Transverse colon (tissue), 4 donors: ENCODE results near the gene NHERF2. TPM values are rescaled to one million over a fixed set of nuclear protein-coding genes. Genes with fewer than 3 reads are reported as not detected.

Experiments
- DNase-seq: peaks from one replicate; pipeline ENCODE4 v3.0.0-alpha.2; 2019
- H3K27ac ChIP-seq, 4 donors: fragments of 200-600 bp; sonication (generic); 2 replicates each; pipeline ENCODE4 v1.5.1; 2016 to 2018; ENCODE audit warnings: inconsistent platforms in 4 of 4
- H3K27me3 ChIP-seq: fragments of 200-600 bp; sonication (generic); 2 replicates; pipeline ENCODE4 v1.5.1; 2017; ENCODE audit warnings: inconsistent platforms
- H3K36me3 ChIP-seq, 4 donors: fragments of 200-600 bp; sonication (generic); 2 replicates each; pipeline ENCODE4 v1.5.1; 2017 to 2019; ENCODE audit warnings: inconsistent platforms in 4 of 4
- H3K4me1 ChIP-seq, 4 donors: fragments of 200-600 bp; sonication (generic); 2 replicates each; pipeline ENCODE4 v1.5.1; 2017 to 2020; ENCODE audit warnings: inconsistent platforms in 4 of 4
- H3K4me3 ChIP-seq, 4 donors: fragments of 200-600 bp; sonication (generic); 1 replicate in 1 of 4; 2 replicates in 3 of 4; pipeline versions ENCODE4 v1.5.1 to v1.6.1; 2017 to 2019; ENCODE audit warnings: inconsistent platforms in 4 of 4
- H3K9me3 ChIP-seq, 2 donors: fragments of 200-600 bp; sonication (generic); 2 replicates each; pipeline ENCODE4 v1.5.1; 2017 to 2019; ENCODE audit warnings: inconsistent platforms in 2 of 2
- CTCF ChIP-seq, 5 experiments: fragments of 200-600 bp in 3 of 5; fragments of 450-650 bp in 2 of 5; sonication (generic) in 3 of 5; IDR thresholded peaks; 1 replicate in 2 of 5; 2 replicates in 3 of 5; pipeline ENCODE4 v1.5.1; 2016 to 2017; ENCODE audit warnings: antibody characterized with exemption in 5 of 5, inconsistent platforms in 3 of 5, mild to moderate bottlenecking in 2 of 5, moderate library complexity in 1 of 5
- EP300 ChIP-seq: sonication (generic); formaldehyde crosslinking; IDR thresholded peaks from one replicate; pipeline ENCODE4 v1.6.1; 2017; ENCODE audit warnings: antibody characterized with exemption, low read depth
- POLR2A ChIP-seq: fragments of 450-650 bp; IDR thresholded peaks from one replicate; pipeline ENCODE4 v1.6.1; 2016; ENCODE audit warnings: antibody characterized with exemption, mild to moderate bottlenecking, moderate library complexity
- POLR2AphosphoS5 ChIP-seq, 3 donors: sonication (generic); formaldehyde crosslinking; IDR thresholded peaks; one replicate each; pipeline ENCODE4 v1.6.1; 2016; ENCODE audit warnings: antibody characterized with exemption in 3 of 3
- WGBS, 2 donors: methylation state at CpG; one replicate each; pipeline ENCODE4 v1.1.5; 2018; ENCODE audit warnings: low coverage in 1 of 2; 5-methylcytosine and 5-hydroxymethylcytosine counted together
- in situ Hi-C, 4 donors: fragments of 200-750 bp; cut with MboI; loops; one replicate each; pipeline versions ENCODE4 v1.15.0 to v1.15.1; 2017; ENCODE audit warnings: low sequenced_read_pairs in 3 of 4, low pct_ligation_motif_present in 1 of 4, low pct_unique_long_range_greater_than_20kb in 1 of 4
- intact Hi-C: fragments of 100-400 bp; cut with DNase I; formaldehyde crosslinking; loops from one replicate; pipeline ENCODE4 v1.15.1; 2023; ENCODE audit warnings: low total_unique reads
- total RNA-seq, 4 donors: library from RNA; depleted of rRNA; stranded (reverse); fragments of >200 nt; gene quantifications; one replicate each; pipeline ENCODE4 v1.1.0, GENCODE V29; 2016

Gene NHERF2
- total RNA-seq, 4 donors from 2014 or later, result 3.7 to 61.9 (median 29.8) TPM

GRCh38 chr16:1984347-1985225 is 42.1 kb upstream of the NHERF2 start:
- Histone ChIP-seq H3K9me3 (no peaks in the 10 kb centered on the region), H3K4me1 (peaks cover 22 to 67% (median 58%) of the 10 kb centered on the region in 4 donors), H3K27ac (peak overlapping the region; percentile 91 to 95 (median 93)), H3K27me3 (peaks cover 39% of the 10 kb centered on the region), H3K4me3 (peak overlapping the region; percentile 58 to 90 (median 82)), H3K36me3 (peaks cover 0 to 7% (median 0%) of the 10 kb centered on the region in 4 donors)
- peak; percentile 45 for TF ChIP-seq POLR2A
- no peak for TF ChIP-seq CTCF (IDR thresholded peaks at IDR 0.05)
- TF ChIP-seq EP300, result no peak
- TF ChIP-seq POLR2AphosphoS5 (IDR thresholded peaks at IDR 0.05), result peak in 2 of 3 donors; percentile 11 to 18
- peak; percentile 68 for DNase-seq
- in situ Hi-C loops (no loop called here), intact Hi-C loops (loop anchor here (10.0 kb wide), 1 partner anchor 680 kb away; no protein-coding TSS in a partner anchor)
- WGBS, 2 donors, result 9 to 24% methylated on average over 7 to 36 of the region's 58 CpGs

DNA sequence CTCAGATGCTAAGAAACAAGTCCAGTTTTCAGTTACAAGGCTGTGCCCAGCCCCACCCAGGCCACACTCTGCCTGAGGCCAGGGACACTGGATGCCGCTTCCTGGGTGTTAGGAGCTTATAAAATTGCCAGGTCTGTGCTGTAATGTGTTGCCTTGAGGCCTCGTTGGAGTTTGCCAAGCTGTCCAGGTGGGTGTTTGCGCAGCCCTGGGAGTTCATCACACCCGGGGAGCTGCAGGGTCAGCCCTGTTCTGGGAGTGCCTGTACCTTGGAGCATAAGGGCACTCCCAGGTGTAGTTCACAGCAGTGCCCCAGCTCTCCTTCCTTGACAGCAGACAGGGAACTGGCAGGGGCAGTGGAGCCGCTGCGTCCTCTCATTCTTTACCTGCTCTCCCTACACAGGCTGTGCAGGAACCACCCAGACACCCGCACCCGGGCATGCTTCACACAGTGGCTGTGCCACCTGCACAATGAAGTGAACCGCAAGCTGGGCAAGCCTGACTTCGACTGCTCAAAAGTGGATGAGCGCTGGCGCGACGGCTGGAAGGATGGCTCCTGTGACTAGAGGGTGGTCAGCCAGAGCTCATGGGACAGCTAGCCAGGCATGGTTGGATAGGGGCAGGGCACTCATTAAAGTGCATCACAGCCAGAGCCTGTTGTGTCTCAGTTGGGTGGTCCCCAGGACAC is 41.1 kb upstream of the NHERF2 start:
- in situ Hi-C loops (no loop called here), intact Hi-C loops (loop anchor here (10.0 kb wide), 1 partner anchor 679 kb away; no protein-coding TSS in a partner anchor)
- peaks cover 25 to 64% (median 56%) of the 10 kb centered on the region in 4 donors for H3K4me1 ChIP-seq
- peak overlapping the region in 2 of 4 donors; percentile 89 to 90 for H3K4me3 ChIP-seq
- peaks cover 38% of the 10 kb centered on the region for H3K27me3 ChIP-seq
- peaks cover 0 to 7% (median 0%) of the 10 kb centered on the region in 4 donors for H3K36me3 ChIP-seq
- DNase-seq, result peak; percentile 78
- H3K27ac ChIP-seq, result peak overlapping the region; percentile 91 to 95 (median 93)
- no peaks in the 10 kb centered on the region for H3K9me3 ChIP-seq
- WGBS, 2 donors, result 75% methylated on average over 14 of the region's 14 CpGs; no CpG with 5 or more reads in 1 of the 2 donors
- peak in 2 of 3 donors; percentile 63 to 70 for TF ChIP-seq POLR2AphosphoS5 (IDR thresholded peaks at IDR 0.05)
- peak; percentile 83 for TF ChIP-seq POLR2A
- no peak for TF ChIP-seq EP300

GRCh38 chr16:1987198-1987597 is 39.5 kb upstream of the NHERF2 start:
- in situ Hi-C loops, result no loop called here

More at GRCh38 chr16:1987198-1987597, 39.5 kb upstream of the NHERF2 start:
- H3K27ac ChIP-seq, result no peak overlapping the region
- DNase-seq, result no peak
- peaks cover 34% of the 10 kb centered on the region for H3K27me3 ChIP-seq
- no peak for TF ChIP-seq CTCF (IDR thresholded peaks at IDR 0.05)
- no peak for TF ChIP-seq POLR2A
- no peak for TF ChIP-seq POLR2AphosphoS5 (IDR thresholded peaks at IDR 0.05)
- no peak overlapping the region for H3K4me3 ChIP-seq
- H3K9me3 ChIP-seq, result no peaks in the 10 kb centered on the region
- intact Hi-C loops, result loop anchor here (10.0 kb wide), 1 partner anchor 678 kb away; no protein-coding TSS in a partner anchor
- peaks cover 0 to 7% (median 0%) of the 10 kb centered on the region in 4 donors for H3K36me3 ChIP-seq
- H3K4me1 ChIP-seq, result peaks cover 29 to 67% (median 58%) of the 10 kb centered on the region in 4 donors
- WGBS, 2 donors, result 91% methylated on average over 10 of the region's 10 CpGs; no CpG with 5 or more reads in 1 of the 2 donors
